Caco-2 (cell line): ENCODE measurements around the gene SCAF4. TPM values are rescaled to one million over a fixed set of nuclear protein-coding genes. Genes with fewer than 3 reads are reported as not detected.

Experiments used
- BruUV-seq: library from RNA; stranded (reverse); fragments of 400-500 nt; replicated peaks from 2 replicates; lab custom pipeline; 2021; lab: Mats Ljungman, UMichigan
- CTCF ChIA-PET: fragments of 300-600 bp; sonication (Branson Sonifier 250); formaldehyde crosslinking; loops from one replicate; lab custom pipeline; 2022; ENCODE audit warnings: antibody characterized with exemption; lab: Charles Lee
- POLR2A ChIA-PET: fragments of 300-600 bp; sonication (Branson Sonifier 250); formaldehyde crosslinking; loops from one replicate; lab custom pipeline; 2022; ENCODE audit warnings: antibody characterized with exemption; lab: Charles Lee
- DNase-seq, 2 experiments: peaks; one replicate each; pipeline versions ENCODE4 v3.0.0 to v3.0.0-alpha.2; 2020 to 2022
- H3K27me3 ChIP-seq: replicated peaks from 2 replicates; pipeline ENCODE4 v1.6.0; 2011; ENCODE audit warnings: low read length; ENCODE audit not compliant: control insufficient read depth, insufficient read depth
- H3K36me3 ChIP-seq: 2 replicates; pipeline ENCODE4 v1.5.1; 2011; ENCODE audit warnings: low read length; ENCODE audit not compliant: control insufficient read depth, insufficient read depth
- H3K4me1 ChIP-seq: fragments of 250-450 bp; sonication (Bioruptor Pico); 2 replicates; pipeline ENCODE4 v1.5.1; 2020; ENCODE audit warnings: mild to moderate bottlenecking
- H3K4me3 ChIP-seq: 2 replicates; pipeline ENCODE4 v1.5.1; 2011; ENCODE audit warnings: low read depth, mild to moderate bottlenecking, control low read depth, low read length
- H3K9me3 ChIP-seq: fragments of 250-450 bp; sonication (Bioruptor Pico); 2 replicates; pipeline ENCODE4 v1.5.1; 2020; ENCODE audit warnings: mild to moderate bottlenecking, moderate library complexity
- H3K27ac Mint-ChIP-seq: one replicate; pipeline ENCODE4 v1.8.0; 2022; ENCODE audit warnings: mixed read lengths; ENCODE audit not compliant: unreplicated experiment
- H3K27me3 Mint-ChIP-seq: one replicate; pipeline ENCODE4 v1.8.0; 2022; ENCODE audit warnings: mixed read lengths; ENCODE audit not compliant: insufficient read depth, unreplicated experiment
- H3K36me3 Mint-ChIP-seq: one replicate; pipeline ENCODE4 v1.8.0; 2022; ENCODE audit warnings: mild to moderate bottlenecking, mixed read lengths; ENCODE audit not compliant: insufficient read depth, unreplicated experiment
- H3K4me1 Mint-ChIP-seq: one replicate; pipeline ENCODE4 v1.8.0; 2022; ENCODE audit warnings: low read depth, mixed read lengths; ENCODE audit not compliant: unreplicated experiment
- H3K4me3 Mint-ChIP-seq: one replicate; pipeline ENCODE4 v1.8.0; 2022; ENCODE audit warnings: mild to moderate bottlenecking, moderate library complexity, mixed read lengths; ENCODE audit not compliant: unreplicated experiment
- H3K9me3 Mint-ChIP-seq: one replicate; pipeline ENCODE4 v1.8.0; 2022; ENCODE audit warnings: mixed read lengths; ENCODE audit not compliant: unreplicated experiment
- intact Hi-C: fragments of 100-400 bp; cut with micrococcal nuclease; formaldehyde crosslinking; loops from one replicate; pipeline ENCODE4 v1.10.0; 2022; ENCODE audit not compliant: unreplicated experiment
- total RNA-seq: library from RNA; stranded (reverse); gene quantifications from 2 replicates; pipeline ENCODE4 v1.2.3, GENCODE V29; 2022
- TF ChIP-seq, protein P1 (sequence below), 2 experiments: fragments of 200-600 bp in 1 of 2; IDR thresholded peaks; 1 replicate in 1 of 2; 2 replicates in 1 of 2; pipeline versions ENCODE4 v1.5.1 to v1.8.0; 2011 to 2022; ENCODE audit warnings: antibody characterized with exemption in 1 of 2, control low read depth in 1 of 2, inconsistent platforms in 1 of 2, low read depth in 1 of 2, low read length in 1 of 2, mild to moderate bottlenecking in 1 of 2, moderate library complexity in 1 of 2; ENCODE audit not compliant: insufficient read depth in 1 of 2, severe bottlenecking in 1 of 2, unreplicated experiment in 1 of 2

SCAF4 gene
- total RNA-seq, 1 experiment from 2014 or later, result 50.2 TPM

GRCh38 chr21:31622397-31622796 lies 109.5 kb downstream of the SCAF4 start:
- Histone ChIP-seq H3K36me3 (no peaks in the 10 kb centered on the region), H3K4me3 (no peak overlapping the region), H3K4me1 (no peaks in the 10 kb centered on the region), H3K9me3 (no peaks in the 10 kb centered on the region), H3K27me3 (no peaks in the 10 kb centered on the region)
- intact Hi-C loops, result no loop called here
- POLR2A ChIA-PET, result no interaction called here
- CTCF ChIA-PET, result no interaction called here
- Mint-ChIP-seq H3K27ac (no peak overlapping the region), H3K4me3 (no peak overlapping the region), H3K27me3 (peaks cover 4% of the 10 kb centered on the region), H3K4me1 (no peaks in the 10 kb centered on the region), H3K9me3 (no peaks in the 10 kb centered on the region), H3K36me3 (no peaks in the 10 kb centered on the region)
- DNase-seq, result no peak
- TF ChIP-seq, protein P1, sequence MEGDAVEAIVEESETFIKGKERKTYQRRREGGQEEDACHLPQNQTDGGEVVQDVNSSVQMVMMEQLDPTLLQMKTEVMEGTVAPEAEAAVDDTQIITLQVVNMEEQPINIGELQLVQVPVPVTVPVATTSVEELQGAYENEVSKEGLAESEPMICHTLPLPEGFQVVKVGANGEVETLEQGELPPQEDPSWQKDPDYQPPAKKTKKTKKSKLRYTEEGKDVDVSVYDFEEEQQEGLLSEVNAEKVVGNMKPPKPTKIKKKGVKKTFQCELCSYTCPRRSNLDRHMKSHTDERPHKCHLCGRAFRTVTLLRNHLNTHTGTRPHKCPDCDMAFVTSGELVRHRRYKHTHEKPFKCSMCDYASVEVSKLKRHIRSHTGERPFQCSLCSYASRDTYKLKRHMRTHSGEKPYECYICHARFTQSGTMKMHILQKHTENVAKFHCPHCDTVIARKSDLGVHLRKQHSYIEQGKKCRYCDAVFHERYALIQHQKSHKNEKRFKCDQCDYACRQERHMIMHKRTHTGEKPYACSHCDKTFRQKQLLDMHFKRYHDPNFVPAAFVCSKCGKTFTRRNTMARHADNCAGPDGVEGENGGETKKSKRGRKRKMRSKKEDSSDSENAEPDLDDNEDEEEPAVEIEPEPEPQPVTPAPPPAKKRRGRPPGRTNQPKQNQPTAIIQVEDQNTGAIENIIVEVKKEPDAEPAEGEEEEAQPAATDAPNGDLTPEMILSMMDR (IDR thresholded peaks at IDR 0.05; ENCODE audit: insufficient read depth in 1 of 2, low read depth in 1 of 2, low read length in 1 of 2, severe bottlenecking in 1 of 2, unreplicated experiment in 1 of 2), result no peak
- BruUV-seq, result no TSS peak

Other genes with a start within 250 kb of the SCAF4 start
- gene SOD1, start 72.4 kb downstream of the SCAF4 start, total RNA-seq, result 227 and 238 TPM in 2 replicates
- 4.8 and 7.5 TPM in 2 replicates for gene HUNK, start 140.9 kb upstream of the SCAF4 start, total RNA-seq